Hematopoietic multipotent progenitor cell treated with erythropoietin and hydrocortisone succinate and interleukin-3 and kit ligand, for 15 days (in vitro differentiated cells): ENCODE measurements around the gene MIGA1.
"Not testable (repeated sequence)": the region's sequence is repeated elsewhere in the genome, so short reads cannot be mapped to it uniquely, and the experiment has no call there.

Source experiments
- DNase-seq: peaks from one replicate; pipeline ENCODE4 v3.0.0-alpha.2; 2015; ENCODE audit warnings: low spot score

Gene MIGA1

GRCh38 chr1:77779529-77780281 is at the start of gene MIGA1:
Gene MIGA1, plus strand, starts transcription at chr1:77779649. Its CDS starts 3,604 bp downstream, at chr1:77783253.
- DNase-seq: peak; percentile 80

- no peak for DNase-seq
Measured at GRCh38 chr1:77732090-77732489, 47.4 kb upstream of the MIGA1 start.

GRCh38 chr1:77739235-77739634 is 40.2 kb upstream of the MIGA1 start:
- DNase-seq: no peak

- DNase-seq: no peak
Measured at GRCh38 chr1:77741316-77741715, 38.1 kb upstream of the MIGA1 start.

- no peak for DNase-seq
Measured at GRCh38 chr1:77742011-77742555, 37.4 kb upstream of the MIGA1 start.

GRCh38 chr1:77744576-77744975 is 34.9 kb upstream of the MIGA1 start:
- peak; percentile 24 for DNase-seq

- not testable (repeated sequence) for DNase-seq
Measured at GRCh38 chr1:77749489-77749888, 30.0 kb upstream of the MIGA1 start.

- no peak for DNase-seq
Measured at GRCh38 chr1:77756052-77756754, 23.2 kb upstream of the MIGA1 start.

- DNase-seq: no peak
Measured at GRCh38 chr1:77757066-77757584, 22.3 kb upstream of the MIGA1 start.

GRCh38 chr1:77757603-77758002 is 21.8 kb upstream of the MIGA1 start:
- no peak for DNase-seq

- DNase-seq: peak; percentile 88
Measured at GRCh38 chr1:77759071-77760028, 20.1 kb upstream of the MIGA1 start, which contains the start of gene USP33. Gene USP33, minus strand, starts transcription at chr1:77759852. Its CDS starts 18,155 bp downstream, at chr1:77741697.

- no peak for DNase-seq
Measured at GRCh38 chr1:77762072-77762476, 17.4 kb upstream of the MIGA1 start.

GRCh38 chr1:77768006-77768405 is 11.4 kb upstream of the MIGA1 start:
- no peak for DNase-seq

- DNase-seq: no peak
Measured at GRCh38 chr1:77776007-77776700, 3.3 kb upstream of the MIGA1 start.

- no peak for DNase-seq
Measured at GRCh38 chr1:77781683-77782082, 2.2 kb downstream of the MIGA1 start.

GRCh38 chr1:77783141-77783540 is 3.7 kb downstream of the MIGA1 start:
- DNase-seq: no peak

- DNase-seq: not testable (repeated sequence)
Measured at GRCh38 chr1:77786093-77786741, 6.8 kb downstream of the MIGA1 start.

GRCh38 chr1:77794550-77794949 is 15.1 kb downstream of the MIGA1 start:
- no peak for DNase-seq

- DNase-seq: no peak
Measured at GRCh38 chr1:77796695-77797405, 17.4 kb downstream of the MIGA1 start.

GRCh38 chr1:77797991-77798390 is 18.5 kb downstream of the MIGA1 start:
- no peak for DNase-seq
